Measurements from ENCODE around the gene TMEM201.

Gene TMEM201

DNA sequence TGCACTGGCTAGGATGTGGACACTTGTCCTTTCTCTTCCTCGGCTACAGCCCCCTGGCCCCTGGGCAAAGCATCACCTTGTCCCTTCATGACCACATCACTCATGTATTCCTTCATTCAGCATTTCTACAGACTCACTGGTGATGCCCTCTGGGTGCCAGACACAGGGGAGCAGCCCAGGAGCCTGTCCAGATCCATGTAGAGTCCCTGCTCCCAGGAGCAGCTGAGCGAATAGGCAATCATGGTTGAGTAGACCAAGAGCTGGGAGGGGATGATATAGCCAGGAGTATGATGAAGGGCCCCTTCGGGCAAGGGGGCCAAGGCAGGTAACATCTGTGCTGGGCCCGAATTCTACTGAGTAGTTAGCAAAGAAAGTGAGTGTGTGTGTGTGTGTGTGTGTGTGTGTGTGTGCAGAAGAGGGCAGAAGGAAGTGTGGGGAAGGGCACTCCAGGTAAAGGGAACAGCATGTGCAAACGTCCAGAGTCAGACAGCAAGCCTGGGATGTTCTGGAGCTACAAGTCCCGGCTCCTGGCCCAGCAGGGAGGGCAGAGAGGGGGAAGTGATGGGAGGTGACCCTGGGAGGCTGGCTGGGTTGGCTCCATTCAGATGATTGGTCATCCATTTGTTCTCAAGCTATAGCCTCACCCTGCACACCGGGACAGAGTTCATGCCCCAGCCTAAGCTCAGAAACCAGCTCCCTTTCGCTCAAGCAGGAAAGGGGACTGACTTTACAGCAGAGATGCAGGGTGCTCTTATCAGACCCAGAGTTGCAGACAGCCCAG, 41.8 kb downstream of the TMEM201 start:
- Mint-ChIP-seq H3K27me3 (no peaks in the 10 kb centered on the region), H3K36me3 (peaks cover 4% of the 10 kb centered on the region), H3K4me1 (peaks cover 39% of the 10 kb centered on the region), H3K9me3 (no peaks in the 10 kb centered on the region), H3K27ac (peak overlapping the region; percentile 87), H3K4me3 (peak overlapping the region; percentile 83)
- DNase-seq (ENCODE audit: low spot score in 2 of 2) (peak in 1 of 2 donors; percentile 40), ATAC-seq (ENCODE audit: low read depth) (no peak)

DNA sequence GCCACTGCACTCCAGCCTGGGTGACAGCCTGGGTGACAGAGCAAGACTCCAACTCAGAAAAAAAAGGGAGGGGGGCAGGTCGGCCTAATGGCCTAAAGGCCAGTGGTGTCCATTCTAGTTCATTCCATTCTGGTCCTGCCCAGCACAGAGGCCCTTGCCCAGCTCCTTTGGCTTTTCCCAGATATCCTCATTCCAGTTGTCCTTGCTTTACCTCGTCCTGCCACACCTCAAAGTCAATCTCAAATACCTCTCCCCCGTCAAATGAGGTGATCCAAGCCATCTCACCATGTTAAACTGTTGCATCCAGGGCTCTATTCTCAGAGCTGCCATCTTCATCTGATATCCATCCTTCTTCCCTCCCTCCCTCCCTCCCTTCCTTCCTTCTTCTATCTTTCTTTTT, 42.9 kb downstream of the TMEM201 start:
- no peaks in the 10 kb centered on the region for H3K27me3 Mint-ChIP-seq
- peaks cover 4% of the 10 kb centered on the region for H3K36me3 Mint-ChIP-seq
- H3K9me3 Mint-ChIP-seq, result no peaks in the 10 kb centered on the region
- no peak overlapping the region for H3K27ac Mint-ChIP-seq
- peak overlapping the region; percentile 44 for H3K4me3 Mint-ChIP-seq
- ATAC-seq (ENCODE audit: low read depth) (no peak), DNase-seq (ENCODE audit: low spot score in 2 of 2) (no peak)
- H3K4me1 Mint-ChIP-seq, result peaks cover 31% of the 10 kb centered on the region

- Mint-ChIP-seq H3K27ac (no peak overlapping the region), H3K4me3 (no peak overlapping the region)
These were observed 44.8 kb downstream of the TMEM201 start for GRCh38 chr1:9633493-9633892.

DNA sequence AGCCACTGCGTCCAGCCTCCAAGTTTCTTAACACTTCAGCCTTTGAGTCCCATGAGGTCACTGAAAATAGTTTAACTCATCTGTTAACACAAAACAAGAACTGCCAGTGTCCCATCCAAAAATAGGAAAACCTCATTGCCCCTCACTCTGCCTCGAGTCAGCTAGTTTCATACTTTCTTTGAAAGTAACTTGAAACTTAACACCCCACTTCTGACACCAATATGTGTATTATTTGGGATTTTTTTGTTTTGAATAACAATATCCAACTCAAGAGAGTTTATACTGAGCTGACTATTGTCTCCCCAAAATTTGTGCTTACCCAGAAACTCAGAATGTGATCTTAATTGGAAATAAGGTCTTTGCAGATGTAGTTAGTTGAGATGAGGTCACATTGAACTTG, 45.9 kb downstream of the TMEM201 start:
- H3K27me3 Mint-ChIP-seq, result no peaks in the 10 kb centered on the region
- H3K9me3 Mint-ChIP-seq, result no peaks in the 10 kb centered on the region
- H3K36me3 Mint-ChIP-seq, result peaks cover 4% of the 10 kb centered on the region
- DNase-seq (ENCODE audit: low spot score in 2 of 2) (no peak), ATAC-seq (ENCODE audit: low read depth) (no peak)
- no peak overlapping the region for H3K4me3 Mint-ChIP-seq
- no peak overlapping the region for H3K27ac Mint-ChIP-seq
- peaks cover 21% of the 10 kb centered on the region for H3K4me1 Mint-ChIP-seq

More at GRCh38 chr1:9633493-9633892, 44.8 kb downstream of the TMEM201 start:
- Mint-ChIP-seq H3K9me3 (no peaks in the 10 kb centered on the region), H3K36me3 (peaks cover 4% of the 10 kb centered on the region), H3K27me3 (no peaks in the 10 kb centered on the region), H3K4me1 (peaks cover 25% of the 10 kb centered on the region)
- DNase-seq (ENCODE audit: low spot score in 2 of 2) (no peak), ATAC-seq (ENCODE audit: low read depth) (no peak)

GRCh38 chr1:9639227-9639626, 50.5 kb downstream of the TMEM201 start:
- DNase-seq (ENCODE audit: low spot score in 2 of 2) (no peak), ATAC-seq (ENCODE audit: low read depth) (no peak)
- Mint-ChIP-seq H3K27ac (no peak overlapping the region), H3K9me3 (no peaks in the 10 kb centered on the region), H3K4me3 (peak overlapping the region; percentile 11), H3K4me1 (peaks cover 25% of the 10 kb centered on the region), H3K36me3 (peaks cover 5% of the 10 kb centered on the region), H3K27me3 (no peaks in the 10 kb centered on the region)

- Mint-ChIP-seq H3K27ac (peak overlapping the region; percentile 65), H3K4me3 (peak overlapping the region; percentile 60), H3K27me3 (no peaks in the 10 kb centered on the region), H3K4me1 (peaks cover 32% of the 10 kb centered on the region), H3K9me3 (no peaks in the 10 kb centered on the region), H3K36me3 (peaks cover 5% of the 10 kb centered on the region)
- no peak for ATAC-seq (ENCODE audit: low read depth)
- no peak for DNase-seq (ENCODE audit: low spot score in 2 of 2)
These were observed 54.9 kb downstream of the TMEM201 start for GRCh38 chr1:9643351-9644256.

GRCh38 chr1:9646037-9646436, 57.3 kb downstream of the TMEM201 start:
- H3K4me3 Mint-ChIP-seq, result no peak overlapping the region
- H3K36me3 Mint-ChIP-seq, result peaks cover under 1% of the 10 kb centered on the region
- no peak for DNase-seq (ENCODE audit: low spot score in 2 of 2)
- ATAC-seq (ENCODE audit: low read depth), result no peak
- H3K27ac Mint-ChIP-seq, result no peak overlapping the region
- no peaks in the 10 kb centered on the region for H3K9me3 Mint-ChIP-seq
- H3K4me1 Mint-ChIP-seq, result peaks cover 28% of the 10 kb centered on the region
- no peaks in the 10 kb centered on the region for H3K27me3 Mint-ChIP-seq

- Mint-ChIP-seq H3K4me1 (peaks cover 28% of the 10 kb centered on the region), H3K27me3 (no peaks in the 10 kb centered on the region), H3K27ac (no peak overlapping the region), H3K9me3 (no peaks in the 10 kb centered on the region), H3K36me3 (peaks cover 4% of the 10 kb centered on the region), H3K4me3 (no peak overlapping the region)
- no peak for DNase-seq (ENCODE audit: low spot score in 2 of 2)
- ATAC-seq (ENCODE audit: low read depth), result no peak
These were observed 59.5 kb downstream of the TMEM201 start for GRCh38 chr1:9648171-9648570.

DNA sequence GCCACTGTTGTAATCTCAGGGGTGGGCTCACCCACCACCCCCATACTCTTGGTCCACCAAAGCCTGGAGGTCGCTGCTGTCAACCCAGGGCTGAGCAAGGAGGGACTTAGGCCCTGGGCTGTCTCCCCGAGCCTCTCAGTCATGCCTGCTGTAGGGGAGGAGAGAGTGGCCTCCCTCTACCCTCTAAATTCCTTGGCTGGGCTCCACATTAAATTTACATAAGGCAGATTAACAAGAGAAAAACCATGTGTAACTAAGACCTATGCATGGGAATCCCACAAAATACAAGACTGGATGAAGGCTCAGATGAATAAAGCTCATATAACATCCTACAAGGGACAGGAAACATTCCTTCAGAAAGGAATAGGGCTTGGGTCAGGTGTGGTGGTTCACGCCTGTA, 61.1 kb downstream of the TMEM201 start:
- Mint-ChIP-seq H3K9me3 (no peaks in the 10 kb centered on the region), H3K4me3 (peak overlapping the region; percentile 61), H3K27ac (no peak overlapping the region), H3K36me3 (peaks cover 4% of the 10 kb centered on the region), H3K4me1 (peaks cover 32% of the 10 kb centered on the region), H3K27me3 (no peaks in the 10 kb centered on the region)
- ATAC-seq (ENCODE audit: low read depth) (no peak), DNase-seq (ENCODE audit: low spot score in 2 of 2) (no peak)

DNA sequence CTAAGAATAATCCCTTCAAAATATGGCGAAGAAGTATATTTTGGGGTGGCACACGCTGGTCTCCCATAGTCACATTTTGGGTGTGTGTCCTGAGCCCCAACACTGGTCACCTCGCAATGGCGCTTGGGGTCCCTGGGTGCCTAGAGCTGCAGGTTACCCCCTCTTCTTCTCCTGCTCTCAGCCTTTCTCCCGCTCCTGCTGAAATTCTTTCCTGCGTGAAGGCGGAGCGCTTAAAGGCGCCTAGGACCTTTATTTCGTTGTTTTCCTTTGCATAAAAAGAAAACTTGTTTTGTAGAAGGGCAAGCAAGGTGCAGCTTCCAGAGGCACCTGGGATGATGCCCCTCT, 62.5 kb downstream of the TMEM201 start:
- Mint-ChIP-seq H3K27ac (peak overlapping the region; percentile 93), H3K4me1 (peaks cover 41% of the 10 kb centered on the region), H3K9me3 (no peaks in the 10 kb centered on the region), H3K27me3 (no peaks in the 10 kb centered on the region), H3K36me3 (peaks cover 4% of the 10 kb centered on the region), H3K4me3 (peak overlapping the region; percentile 98)
- ATAC-seq (ENCODE audit: low read depth) (no peak), DNase-seq (ENCODE audit: low spot score in 2 of 2) (no peak)

DNA sequence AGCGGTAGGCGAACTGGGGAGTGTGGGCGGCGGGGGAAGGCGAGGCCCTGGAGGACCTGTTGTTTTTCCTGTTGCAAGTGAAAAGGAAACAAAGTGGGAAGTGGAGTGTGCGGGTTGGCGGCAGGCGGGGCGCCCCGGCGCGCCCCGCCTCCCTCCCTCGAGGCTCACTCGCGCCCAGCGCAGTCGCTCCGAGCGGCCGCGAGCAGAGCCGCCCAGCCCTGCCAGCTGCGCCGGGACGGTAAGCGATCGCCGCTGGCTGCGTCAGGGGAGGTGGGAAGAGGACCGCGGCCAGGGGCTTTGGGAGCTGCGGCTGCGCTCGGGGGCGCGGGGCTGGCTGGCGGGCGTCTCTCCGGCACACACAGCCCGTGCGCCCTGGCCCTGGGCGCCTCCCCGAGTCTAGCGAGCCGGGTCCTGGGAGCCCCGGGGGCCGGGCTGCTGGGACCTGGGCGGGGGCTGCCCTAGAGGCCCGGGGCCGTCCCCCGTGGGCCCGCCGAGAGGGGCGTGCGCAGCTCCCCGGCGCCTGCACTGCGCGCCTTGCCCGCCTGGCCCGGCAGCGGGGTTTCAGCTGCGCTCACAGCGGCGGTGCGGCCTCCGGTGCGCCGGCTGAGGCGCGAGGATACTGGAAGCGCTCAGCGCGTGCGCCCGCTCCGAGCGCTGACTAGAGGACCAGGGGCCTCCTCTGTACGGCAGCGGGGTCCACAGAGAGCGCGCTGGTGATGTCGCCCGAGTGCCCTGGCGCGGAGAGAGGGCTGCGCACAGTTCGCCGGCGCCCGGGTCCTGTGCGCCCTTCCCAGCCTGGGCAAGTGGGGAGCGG, 63.1 kb downstream of the TMEM201 start, which contains the start of gene PIK3CD:
TSS of gene PIK3CD (plus strand) at position 167 of the 814 bp plus-strand sequence. CDS start 58,725 bp downstream, outside the sequence.
- peaks cover 4% of the 10 kb centered on the region for H3K36me3 Mint-ChIP-seq
- peak within 1 kb of the TSS; percentile 94 for H3K27ac Mint-ChIP-seq
- ATAC-seq (ENCODE audit: low read depth) (peak; percentile 43), DNase-seq (ENCODE audit: low spot score in 2 of 2) (peak in 1 of 2 donors; percentile 61)
- no peaks in the 10 kb centered on the region for H3K9me3 Mint-ChIP-seq
- H3K4me1 Mint-ChIP-seq, result peaks cover 42% of the 10 kb centered on the region
- H3K27me3 Mint-ChIP-seq, result no peaks in the 10 kb centered on the region
- peak within 1 kb of the TSS; percentile 98 for H3K4me3 Mint-ChIP-seq

DNA sequence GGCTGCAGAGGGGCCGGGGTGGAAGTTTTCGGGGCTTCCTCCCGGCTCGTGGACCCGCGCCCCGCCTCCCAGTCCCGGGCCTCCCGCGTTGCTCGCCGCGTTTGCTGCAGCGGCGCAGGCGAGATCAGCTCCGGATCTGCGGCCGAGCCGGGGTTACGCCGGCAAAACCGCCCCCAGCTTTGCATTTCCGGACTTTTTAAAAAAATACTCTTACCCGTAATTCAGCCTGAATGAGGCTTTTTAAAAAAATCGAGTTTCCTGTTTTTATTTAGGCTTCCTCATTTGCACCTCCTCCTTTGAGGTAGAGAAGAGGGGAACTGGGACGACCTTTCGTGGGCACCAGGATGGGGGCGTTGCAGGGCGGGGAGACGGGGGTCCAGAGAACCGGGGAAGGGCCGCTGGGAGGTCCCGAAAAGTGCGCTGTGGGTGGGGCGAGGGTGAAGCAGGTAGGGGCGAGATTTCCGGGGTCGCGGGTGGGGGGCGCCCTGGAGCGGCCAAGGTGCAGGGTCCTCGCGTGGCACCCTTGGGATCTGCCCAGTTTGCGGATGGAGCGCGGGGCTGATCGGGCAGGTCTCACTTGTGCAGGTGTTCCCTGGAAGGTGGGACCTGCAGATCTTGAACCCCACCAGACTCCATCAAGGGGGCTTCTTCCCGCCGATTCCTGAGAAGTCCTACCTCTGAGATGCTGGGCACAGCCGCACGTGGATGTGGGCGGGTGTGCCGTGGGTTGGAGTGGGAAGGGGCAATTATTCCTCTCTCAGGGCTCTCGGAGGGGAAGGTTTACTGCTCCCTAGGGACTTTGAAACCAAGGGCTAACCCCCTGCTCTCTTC, 63.9 kb downstream of the TMEM201 start:
- peaks cover 4% of the 10 kb centered on the region for H3K36me3 Mint-ChIP-seq
- no peaks in the 10 kb centered on the region for H3K27me3 Mint-ChIP-seq
- H3K9me3 Mint-ChIP-seq, result no peaks in the 10 kb centered on the region
- ATAC-seq (ENCODE audit: low read depth) (peak; percentile 59), DNase-seq (ENCODE audit: low spot score in 2 of 2) (peak; percentile 67 to 71)
- peak overlapping the region; percentile 94 for H3K27ac Mint-ChIP-seq
- H3K4me3 Mint-ChIP-seq, result peak overlapping the region; percentile 92
- peaks cover 49% of the 10 kb centered on the region for H3K4me1 Mint-ChIP-seq

GRCh38 chr1:9653210-9653490, 64.4 kb downstream of the TMEM201 start:
- no peaks in the 10 kb centered on the region for H3K27me3 Mint-ChIP-seq
- peaks cover 53% of the 10 kb centered on the region for H3K4me1 Mint-ChIP-seq
- peaks cover 4% of the 10 kb centered on the region for H3K36me3 Mint-ChIP-seq
- ATAC-seq (ENCODE audit: low read depth), result no peak
- no peak for DNase-seq (ENCODE audit: low spot score in 2 of 2)
- peak overlapping the region; percentile 92 for H3K4me3 Mint-ChIP-seq
- peak overlapping the region; percentile 94 for H3K27ac Mint-ChIP-seq
- no peaks in the 10 kb centered on the region for H3K9me3 Mint-ChIP-seq

Measured in memory B cell (primary cell).